ENCODE data around the gene APOC3. TPM values are rescaled to one million over a fixed set of nuclear protein-coding genes. Genes with fewer than 3 reads are reported as not detected.

APOC3 gene
- total and polyA plus RNA-seq, 9 of the 15 experiments (the other 6 are each of a cell fraction or from before 2014, with no cell fraction given): 1.1 TPM; not detected in 8

- TF ChIP-seq ZNF830 (CRISPR knock-in tag; IDR thresholded peaks at IDR 0.05) (no peak), ZNF408 (CRISPR knock-in tag; IDR thresholded peaks at IDR 0.05; ENCODE audit: low read depth) (no peak), NFE2 (IDR thresholded peaks at IDR 0.05; ENCODE audit: low read depth) (no peak), ZBTB2 (IDR thresholded peaks at IDR 0.05) (no peak)
Measured at GRCh38 chr11:116832350-116833290, 2.9 kb downstream of the APOC3 start (continued).

GRCh38 chr11:116833491-116833815, 3.7 kb downstream of the APOC3 start:
- H3K9me1 ChIP-seq (ENCODE audit: control insufficient read depth, insufficient read depth, low read length): no peaks in the 10 kb centered on the region
- DNase-seq (ENCODE audit: extremely low read depth in 1 of 4, low spot score in 3 of 4) (no peak), ATAC-seq (no peak), FAIRE-seq (no peak)
- no peaks in the 10 kb centered on the region for H4K20me1 ChIP-seq (replicated peaks; ENCODE audit: control insufficient read depth, insufficient read depth, low read length)
- no peak for TF ChIP-seq ZNF184 (CRISPR knock-in tag; IDR thresholded peaks at IDR 0.05)
- no peak for TF ChIP-seq NCOA2 (IDR thresholded peaks at IDR 0.05; ENCODE audit: partially characterized antibody in 2 of 2)
- no peak for TF ChIP-seq ZNF41 (CRISPR knock-in tag; conservative IDR thresholded peaks at IDR 0.05)
- no peak for TF ChIP-seq PPARD (CRISPR knock-in tag; IDR thresholded peaks at IDR 0.05)
- TF ChIP-seq NFIX (CRISPR knock-in tag; IDR thresholded peaks at IDR 0.05; ENCODE audit: low read depth): no peak
- no peak for TF ChIP-seq NCOA4 (IDR thresholded peaks at IDR 0.05; ENCODE audit: partially characterized antibody)
- no peak for TF ChIP-seq HDAC1 (IDR thresholded peaks at IDR 0.05)
- no peak for TF ChIP-seq ZSCAN29 (IDR thresholded peaks at IDR 0.05)
- no peak for TF ChIP-seq ZNF764 (CRISPR knock-in tag; IDR thresholded peaks at IDR 0.05; ENCODE audit: low read depth)
- H3K79me2 ChIP-seq (ENCODE audit: control insufficient read depth, insufficient read depth, low read length): no peaks in the 10 kb centered on the region
- intact Hi-C loops (cut with micrococcal nuclease): loop anchor here (10.0 kb wide), 1 partner anchor 99 kb away; no protein-coding TSS in a partner anchor
- H3K9me3 ChIP-seq (replicated peaks; ENCODE audit: control insufficient read depth, insufficient read depth, low read depth, low read length): no peaks in the 10 kb centered on the region
- CTCF ChIA-PET (ENCODE audit: low intra/inter-chr PET ratio): no interaction called here
- no peak overlapping the region for H3K4me2 ChIP-seq (ENCODE audit: insufficient read depth, low read length)
- 33% methylated on average over 10 of the region's 10 CpGs for WGBS (ENCODE audit: insufficient coverage, low coverage, missing lambda C conversion rate)
- H3K36me3 ChIP-seq (ENCODE audit: control insufficient read depth, insufficient read depth, low read length): no peaks in the 10 kb centered on the region
- no peak overlapping the region for H3K4me3 ChIP-seq
- H2AFZ ChIP-seq (ENCODE audit: low read depth, low read length): no peak overlapping the region
- no peak overlapping the region for H3K9ac ChIP-seq (ENCODE audit: insufficient read depth in 1 of 2, low read depth in 2 of 2, low read length in 2 of 2)
- H3K27me3 ChIP-seq (ENCODE audit: control insufficient read depth in 2 of 2, insufficient read depth in 2 of 2, low read length in 2 of 2): peaks cover 0 to 7% of the 10 kb centered on the region in 2 experiments; a peak in 2 of 5 replicates
- H3K27ac ChIP-seq (ENCODE audit: extremely low read depth, low read depth, low read length): no peak overlapping the region
- no TSS peak for BruUV-seq (replicated peaks)
- POLR2A ChIA-PET: interaction anchor here (0.5 kb wide), 1 partner anchor 28 kb away, joined by 3 read pairs; no protein-coding TSS in a partner anchor
- H3K4me1 ChIP-seq (replicated peaks in 1 of 2; ENCODE audit: control insufficient read depth in 2 of 2, insufficient read depth in 2 of 2, low read length in 2 of 2): peaks cover 6 to 37% of the 10 kb centered on the region in 2 experiments; a peak in 3 of 5 replicates
- in situ Hi-C loops (cut with MboI): no loop called here

Data from K562 (cell line).